Endothelial cell of umbilical vein (primary cell): ENCODE measurements around the gene CXADR. TPM values are rescaled to one million over a fixed set of nuclear protein-coding genes. Genes with fewer than 3 reads are reported as not detected.

Source experiments
- BruUV-seq: library from RNA; stranded (reverse); fragments of 400-500 nt; replicated peaks from 2 replicates; lab custom pipeline; 2021; lab: Mats Ljungman, UMichigan
- CTCF ChIA-PET: fragments of 300-600, 350-600 bp; sonication (Branson Sonifier 250); formaldehyde crosslinking; loops from one replicate; lab custom pipeline; 2021; ENCODE audit warnings: antibody characterized with exemption, inconsistent platforms; lab: Charles Lee
- POLR2A ChIA-PET: fragments of 300-600, 350-600 bp; sonication (Branson Sonifier 250); formaldehyde crosslinking; loops from one replicate; lab custom pipeline; 2021; ENCODE audit warnings: antibody characterized with exemption, inconsistent platforms; lab: Charles Lee
- DNase-seq: peaks from one replicate; pipeline ENCODE4 v3.0.0-alpha.2; 2011; ENCODE audit warnings: low read depth, low spot score
- FAIRE-seq: peaks from 2 replicates; lab custom pipeline; 2011; peaks lifted over from hg19 to GRCh38; lab: Jason Lieb, UNC
- H2AFZ ChIP-seq: 2 replicates; pipeline ENCODE4 v1.6.0; 2012; ENCODE audit warnings: low read depth, low read length, control low read depth, inconsistent platforms
- H3K27ac ChIP-seq: 2 replicates; pipeline ENCODE4 v1.5.1; 2011; ENCODE audit warnings: low read depth, mild to moderate bottlenecking, control low read depth, low read length, moderate library complexity; ENCODE audit not compliant: insufficient read depth
- H3K27me3 ChIP-seq, 2 experiments: 2 replicates each; pipeline versions ENCODE4 v1.6.0 to v1.6.1; 2011; ENCODE audit warnings: low read length in 2 of 2, mixed read lengths in 1 of 2; ENCODE audit not compliant: control insufficient read depth in 2 of 2, insufficient read depth in 2 of 2
- H3K36me3 ChIP-seq, 2 experiments: 2 replicates in 1 of 2; 3 replicates in 1 of 2; pipeline ENCODE4 v1.5.1; 2011; ENCODE audit warnings: low read length in 2 of 2, mild to moderate bottlenecking in 1 of 2, moderate library complexity in 1 of 2; ENCODE audit not compliant: control insufficient read depth in 2 of 2, insufficient read depth in 2 of 2; ENCODE audit errors: extremely low read depth in 1 of 2
- H3K4me1 ChIP-seq: 3 replicates; pipeline ENCODE4 v1.5.1; 2011; ENCODE audit warnings: mild to moderate bottlenecking, low read length; ENCODE audit not compliant: control insufficient read depth, insufficient read depth; ENCODE audit errors: extremely low read depth
- H3K4me2 ChIP-seq: 2 replicates; pipeline ENCODE4 v1.6.1; 2011; ENCODE audit warnings: low read length, control low read depth, mixed read lengths; ENCODE audit not compliant: insufficient read depth
- H3K4me3 ChIP-seq, 3 experiments: fragments of 200-600 bp in 1 of 3; sonication (generic), shearing (Covaris generic) in 1 of 3; replicated peaks in 1 of 3; 2 replicates each; pipeline ENCODE4 v1.5.1; 2011 to 2016; ENCODE audit warnings: control low read depth in 3 of 3, low read length in 3 of 3, mild to moderate bottlenecking in 2 of 3, inconsistent platforms in 1 of 3, low read depth in 1 of 3, moderate library complexity in 1 of 3; ENCODE audit not compliant: insufficient read depth in 1 of 3
- H3K79me2 ChIP-seq: 2 replicates; pipeline ENCODE4 v1.6.0; 2012; ENCODE audit warnings: low read length, inconsistent platforms; ENCODE audit not compliant: control insufficient read depth, insufficient read depth
- H3K9ac ChIP-seq: replicated peaks from 2 replicates; pipeline ENCODE3; 2011; ENCODE audit warnings: low read length, control low read depth; ENCODE audit not compliant: insufficient read depth; ENCODE audit errors: extremely low read depth
- H3K9me1 ChIP-seq: replicated peaks from 3 replicates; pipeline ENCODE4 v1.6.0; 2011; ENCODE audit warnings: mild to moderate bottlenecking, low read length; ENCODE audit not compliant: control insufficient read depth, insufficient read depth; ENCODE audit errors: extremely low read depth
- H3K9me3 ChIP-seq: replicated peaks from 2 replicates; pipeline ENCODE4 v1.5.1; 2012; ENCODE audit warnings: low read length, inconsistent platforms; ENCODE audit not compliant: control insufficient read depth, insufficient read depth
- H4K20me1 ChIP-seq: replicated peaks from 2 replicates; pipeline ENCODE3; 2011; ENCODE audit warnings: mild to moderate bottlenecking, low read length; ENCODE audit not compliant: control insufficient read depth, insufficient read depth; ENCODE audit errors: extremely low read depth
- EZH2 ChIP-seq: IDR thresholded peaks from 2 replicates; pipeline ENCODE4 v1.6.1; 2012; ENCODE audit warnings: borderline replicate concordance, low read depth, mild to moderate bottlenecking, moderate library complexity, low read length, inconsistent platforms; ENCODE audit not compliant: severe bottlenecking
- JUN ChIP-seq: IDR thresholded peaks from 2 replicates; pipeline ENCODE4 v1.6.1; 2011; ENCODE audit warnings: borderline replicate concordance, low read depth; ENCODE audit not compliant: insufficient read length, insufficient read depth
- MYC ChIP-seq: IDR thresholded peaks from one replicate; pipeline ENCODE4 v1.6.1; 2011; ENCODE audit warnings: mild to moderate bottlenecking, low read depth, low read length
- POLR2A ChIP-seq: IDR thresholded peaks from 2 replicates; pipeline ENCODE4 v1.6.1; 2012; ENCODE audit warnings: low read depth, mild to moderate bottlenecking, control low read depth, low read length
- POLR2AphosphoS5 ChIP-seq: IDR thresholded peaks from 2 replicates; pipeline ENCODE4 v1.6.1; 2012; ENCODE audit warnings: low read depth, mild to moderate bottlenecking, control low read depth, low read length, moderate library complexity; ENCODE audit not compliant: insufficient read depth
- dilution Hi-C: fragments of 300-500 bp; cut with MboI; formaldehyde crosslinking; loops from one replicate; pipeline ENCODE4 v1.15.0; 2019; ENCODE audit warnings: low sequenced_read_pairs; ENCODE audit not compliant: extremely low pct_ligation_motif_present
- intact Hi-C: fragments of 100-400 bp; cut with micrococcal nuclease; formaldehyde crosslinking; loops from one replicate; pipeline ENCODE4 v1.10.0; 2022
- polyA plus RNA-seq, 4 experiments: library from polyadenylated mRNA; depleted of rRNA in 3 of 4; stranded (reverse) in 3 of 4; unstranded in 1 of 4; fragments of >200 nt; gene quantifications; 2 replicates each; pipeline versions ENCODE4 v1.2.1 to v1.2.3, GENCODE V29; 2011 to 2012; ENCODE audit warnings: missing spikeins in 1 of 4
- total RNA-seq: library from RNA; stranded (reverse); gene quantifications from 2 replicates; pipeline ENCODE4 v1.2.3, GENCODE V29; 2021
- TF ChIP-seq, protein P1 (sequence below): IDR thresholded peaks from 2 replicates; pipeline ENCODE4 v1.6.1; 2011; ENCODE audit not compliant: insufficient read depth, insufficient read length
- TF ChIP-seq, protein P2 (sequence below), 2 donors: IDR thresholded peaks; 1 replicate in 1 of 2; 2 replicates in 1 of 2; pipeline ENCODE4 v1.5.1; 2011; ENCODE audit warnings: low read length in 2 of 2, mild to moderate bottlenecking in 2 of 2, moderate library complexity in 2 of 2, control low read depth in 1 of 2, inconsistent platforms in 1 of 2, low read depth in 1 of 2; ENCODE audit not compliant: insufficient read depth in 1 of 2; ENCODE audit errors: extremely low read depth in 1 of 2

The CXADR gene
- total and polyA plus RNA-seq, 2 donors (not counting 3 experiments of a cell fraction or from before 2014, with no cell fraction given) = 3.2 to 12.2 TPM

DNA sequence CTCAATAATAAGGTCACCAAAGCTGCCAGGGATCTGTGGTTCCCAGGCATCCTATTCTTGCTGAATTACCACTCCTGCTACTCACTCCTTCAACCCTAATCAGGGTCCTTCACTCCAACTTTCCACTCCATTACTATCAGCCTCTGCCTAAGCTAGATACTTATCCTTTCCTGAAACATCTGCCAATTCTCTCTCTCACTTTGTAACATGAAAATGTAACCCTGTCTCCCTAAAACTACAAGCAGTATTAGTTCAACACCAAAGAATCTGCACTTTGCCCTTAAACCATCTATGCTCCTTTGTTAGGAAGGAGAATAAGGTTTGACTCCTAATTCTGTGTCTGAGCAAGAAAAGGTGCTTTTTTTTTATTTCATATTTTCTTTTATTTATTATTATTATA, 15.5 kb upstream of the CXADR start:
- no peaks in the 10 kb centered on the region for H3K9me3 ChIP-seq
- peaks cover 7% of the 10 kb centered on the region for H3K4me1 ChIP-seq
- dilution Hi-C loops (no loop called here), intact Hi-C loops (no loop called here)
- H3K4me3 ChIP-seq = no peak overlapping the region
- peaks cover 0 to 1% of the 10 kb centered on the region in 2 experiments for H3K27me3 ChIP-seq
- FAIRE-seq (no peak), DNase-seq (no peak)
- TF ChIP-seq POLR2A = no peak
- H2AFZ ChIP-seq = peak overlapping the region; percentile 29
- H3K36me3 ChIP-seq = no peaks in the 10 kb centered on the region
- H4K20me1 ChIP-seq = no peaks in the 10 kb centered on the region
- no peak overlapping the region for H3K9ac ChIP-seq
- no TSS peak for BruUV-seq
- no peak overlapping the region for H3K4me2 ChIP-seq
- no peaks in the 10 kb centered on the region for H3K9me1 ChIP-seq
- no peaks in the 10 kb centered on the region for H3K79me2 ChIP-seq
- H3K27ac ChIP-seq = no peak overlapping the region
- CTCF ChIA-PET = no interaction called here
- POLR2A ChIA-PET = no interaction called here

DNA sequence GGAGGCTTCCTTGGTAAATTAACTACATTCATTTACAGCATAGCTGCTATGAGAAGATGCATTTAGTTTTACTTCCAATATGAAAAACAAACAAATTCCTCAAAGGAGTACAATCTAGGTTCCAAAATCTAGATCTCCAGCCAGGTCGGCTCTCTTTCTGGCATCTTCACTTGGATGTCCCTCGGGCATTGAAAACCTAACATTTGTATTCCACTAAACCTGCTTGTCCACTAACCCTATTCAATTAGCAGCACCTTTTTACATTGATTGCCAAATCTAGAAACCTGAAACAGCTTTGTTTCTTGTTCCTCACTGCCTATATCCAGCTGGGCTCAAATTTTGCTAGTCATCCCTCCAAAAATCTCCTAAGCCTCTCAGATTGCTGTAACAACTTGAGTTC, 14.3 kb upstream of the CXADR start:
- FAIRE-seq (no peak), DNase-seq (no peak)
- intact Hi-C loops = no loop called here
- H3K79me2 ChIP-seq = no peaks in the 10 kb centered on the region
- H3K36me3 ChIP-seq = no peaks in the 10 kb centered on the region
- H2AFZ ChIP-seq = no peak overlapping the region
- no peak overlapping the region for H3K27ac ChIP-seq
- no peak overlapping the region for H3K4me3 ChIP-seq
- H3K9me3 ChIP-seq = no peaks in the 10 kb centered on the region
- no peaks in the 10 kb centered on the region for H4K20me1 ChIP-seq
- ChIA-PET POLR2A (no interaction called here), CTCF (no interaction called here)
- TF ChIP-seq, protein P1, sequence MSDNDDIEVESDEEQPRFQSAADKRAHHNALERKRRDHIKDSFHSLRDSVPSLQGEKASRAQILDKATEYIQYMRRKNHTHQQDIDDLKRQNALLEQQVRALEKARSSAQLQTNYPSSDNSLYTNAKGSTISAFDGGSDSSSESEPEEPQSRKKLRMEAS = no peak
- TF ChIP-seq JUN = no peak
- TF ChIP-seq, protein P2, sequence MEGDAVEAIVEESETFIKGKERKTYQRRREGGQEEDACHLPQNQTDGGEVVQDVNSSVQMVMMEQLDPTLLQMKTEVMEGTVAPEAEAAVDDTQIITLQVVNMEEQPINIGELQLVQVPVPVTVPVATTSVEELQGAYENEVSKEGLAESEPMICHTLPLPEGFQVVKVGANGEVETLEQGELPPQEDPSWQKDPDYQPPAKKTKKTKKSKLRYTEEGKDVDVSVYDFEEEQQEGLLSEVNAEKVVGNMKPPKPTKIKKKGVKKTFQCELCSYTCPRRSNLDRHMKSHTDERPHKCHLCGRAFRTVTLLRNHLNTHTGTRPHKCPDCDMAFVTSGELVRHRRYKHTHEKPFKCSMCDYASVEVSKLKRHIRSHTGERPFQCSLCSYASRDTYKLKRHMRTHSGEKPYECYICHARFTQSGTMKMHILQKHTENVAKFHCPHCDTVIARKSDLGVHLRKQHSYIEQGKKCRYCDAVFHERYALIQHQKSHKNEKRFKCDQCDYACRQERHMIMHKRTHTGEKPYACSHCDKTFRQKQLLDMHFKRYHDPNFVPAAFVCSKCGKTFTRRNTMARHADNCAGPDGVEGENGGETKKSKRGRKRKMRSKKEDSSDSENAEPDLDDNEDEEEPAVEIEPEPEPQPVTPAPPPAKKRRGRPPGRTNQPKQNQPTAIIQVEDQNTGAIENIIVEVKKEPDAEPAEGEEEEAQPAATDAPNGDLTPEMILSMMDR (IDR thresholded peaks at IDR 0.05; ENCODE audit: extremely low read depth in 1 of 2, insufficient read depth in 1 of 2, low read depth in 1 of 2, low read length in 2 of 2) = no peak
- no peak for TF ChIP-seq MYC
- TF ChIP-seq POLR2AphosphoS5 = no peak
- TF ChIP-seq POLR2A = no peak
- TF ChIP-seq EZH2 = no peak
- no peaks in the 10 kb centered on the region for H3K4me1 ChIP-seq
- no peak overlapping the region for H3K4me2 ChIP-seq
- dilution Hi-C loops = no loop called here
- no TSS peak for BruUV-seq
- no peaks in the 10 kb centered on the region for H3K9me1 ChIP-seq
- peaks cover 0 to 1% of the 10 kb centered on the region in 2 experiments for H3K27me3 ChIP-seq
- H3K9ac ChIP-seq = no peak overlapping the region
